Measurements from ENCODE around the gene C1orf122. TPM values are rescaled to one million over a fixed set of nuclear protein-coding genes. Genes with fewer than 3 reads are reported as not detected.
A peak's percentile ranks its signal among the peaks of the same experiment; 100 is the strongest.

Gene C1orf122
- total and polyA plus RNA-seq, 2 of the 13 experiments (the other 11 are each of a cell fraction or from before 2014, with no cell fraction given): 18.7 to 40.6 TPM

DNA sequence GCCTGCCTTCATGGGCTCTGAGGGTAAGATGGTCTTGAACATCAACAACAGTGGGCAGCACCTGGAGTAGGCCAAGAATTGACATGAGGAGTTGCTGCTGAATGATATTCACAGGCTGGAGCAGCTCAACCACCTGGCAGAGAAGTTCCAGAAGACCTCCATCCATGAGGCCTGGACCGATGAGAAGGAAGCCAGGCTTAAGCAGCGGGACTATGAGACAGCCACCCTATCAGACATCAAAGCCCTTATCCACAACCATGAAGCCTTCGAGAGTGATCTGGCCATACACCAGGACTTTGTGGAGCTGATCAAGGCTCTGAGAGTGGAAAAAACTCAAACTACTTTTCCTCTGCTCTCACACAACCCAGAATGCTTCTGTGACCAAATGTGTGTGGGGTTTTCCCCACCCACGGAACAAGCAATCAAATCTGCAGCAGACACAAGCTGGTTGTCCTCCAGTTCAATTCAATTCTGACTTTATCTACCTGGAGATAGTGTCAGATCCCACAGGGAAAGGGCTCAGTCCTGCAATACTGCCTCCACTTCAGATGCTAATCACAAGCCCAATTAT is 30.6 kb upstream of the C1orf122 start:
- 27% methylated on average over 4 of the region's 4 CpGs for WGBS (ENCODE audit: low lambda C conversion rate)
- ATAC-seq (peak; percentile 40), FAIRE-seq (no peak), DNase-seq (ENCODE audit: low spot score) (no peak)
- ChIA-PET CTCF (ENCODE audit: low intra/inter-chr PET ratio, low total read pairs) (no interaction called here), POLR2A (no interaction called here)
- peaks cover 16% of the 10 kb centered on the region for H3K4me1 ChIP-seq (ENCODE audit: insufficient read depth, low read length)
- intact Hi-C loops (cut with micrococcal nuclease; ENCODE audit: unreplicated experiment) (no loop called here), in situ Hi-C loops (cut with HindIII; ENCODE audit: extremely low pct_ligation_motif_present, low pct_unique_long_range_greater_than_20kb) (no loop called here)
- H4K20me1 ChIP-seq (ENCODE audit: insufficient read depth, low read length): no peaks in the 10 kb centered on the region
- no peaks in the 10 kb centered on the region for H3K79me2 ChIP-seq (ENCODE audit: insufficient read depth, low read length)
- H3K9me3 ChIP-seq (ENCODE audit: low read length): no peaks in the 10 kb centered on the region
- no peak overlapping the region for H3K4me3 ChIP-seq (replicated peaks in 1 of 3; ENCODE audit: insufficient read depth in 1 of 3, low read depth in 2 of 3, low read length in 3 of 3)
- TF ChIP-seq FOXM1 (CRISPR knock-in tag; IDR thresholded peaks at IDR 0.05) (no peak), ZFP36 (IDR thresholded peaks at IDR 0.05; ENCODE audit: borderline replicate concordance, low read depth, low read length, partially characterized antibody) (no peak)
- TF ChIP-seq, protein P1, sequence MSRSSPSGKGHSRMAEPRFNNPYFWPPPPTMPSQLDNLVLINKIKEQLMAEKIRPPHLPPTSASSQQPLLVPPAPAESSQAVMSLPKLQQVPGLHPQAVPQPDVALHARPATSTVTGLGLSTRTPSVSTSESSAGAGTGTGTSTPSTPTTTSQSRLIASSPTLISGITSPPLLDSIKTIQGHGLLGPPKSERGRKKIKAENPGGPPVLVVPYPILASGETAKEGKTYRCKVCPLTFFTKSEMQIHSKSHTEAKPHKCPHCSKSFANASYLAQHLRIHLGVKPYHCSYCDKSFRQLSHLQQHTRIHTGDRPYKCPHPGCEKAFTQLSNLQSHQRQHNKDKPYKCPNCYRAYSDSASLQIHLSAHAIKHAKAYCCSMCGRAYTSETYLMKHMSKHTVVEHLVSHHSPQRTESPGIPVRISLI (CRISPR knock-in tag; IDR thresholded peaks at IDR 0.05; ENCODE audit: borderline replicate concordance): no peak
- peaks cover 3% of the 10 kb centered on the region in 2 experiments; a peak in 2 of 5 replicates for H3K27me3 ChIP-seq (ENCODE audit: control insufficient read depth in 1 of 2, insufficient read depth in 2 of 2, low read length in 2 of 2)
- no peaks in the 10 kb centered on the region for H3K36me3 ChIP-seq (replicated peaks in 1 of 2; ENCODE audit: control insufficient read depth in 1 of 2, insufficient read depth in 2 of 2, low read length in 2 of 2)
- no TSS peak for BruUV-seq (replicated peaks)
- H3K4me2 ChIP-seq (ENCODE audit: low read depth, low read length): no peak overlapping the region
- H3K27ac ChIP-seq (ENCODE audit: extremely low read length, insufficient read depth, low read length): no peak overlapping the region
- H2AFZ ChIP-seq (ENCODE audit: low read length): no peak overlapping the region
- H3K9ac ChIP-seq (ENCODE audit: insufficient read depth, low read depth, low read length): no peak overlapping the region

DNA sequence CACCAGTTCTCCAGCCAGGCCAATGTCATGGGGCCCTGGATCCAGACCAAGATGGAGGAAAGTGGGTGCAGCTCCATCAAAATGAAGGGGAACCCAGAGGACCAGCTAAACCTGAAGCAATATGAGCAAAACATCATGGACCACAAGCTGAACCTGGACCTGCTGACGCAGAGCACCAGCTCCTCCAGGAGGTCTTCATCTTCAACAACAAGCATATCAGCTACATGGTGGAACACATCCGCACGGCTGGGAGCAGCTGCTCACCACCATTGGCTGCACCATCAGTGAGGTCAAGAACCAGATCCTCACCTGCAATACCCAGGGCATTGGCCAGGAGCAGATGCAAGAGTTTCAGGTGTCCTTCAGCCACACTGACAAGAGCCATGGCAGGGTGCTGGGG is 28.9 kb upstream of the C1orf122 start:
- no peaks in the 10 kb centered on the region for H3K79me2 ChIP-seq (ENCODE audit: insufficient read depth, low read length)
- H4K20me1 ChIP-seq (ENCODE audit: insufficient read depth, low read length): no peaks in the 10 kb centered on the region
- no peaks in the 10 kb centered on the region for H3K9me3 ChIP-seq (ENCODE audit: low read length)
- ATAC-seq: peak; percentile 50; the same call in 2 of the 3 replicates
- no peak for DNase-seq (ENCODE audit: low spot score)
- CTCF ChIA-PET (ENCODE audit: low intra/inter-chr PET ratio, low total read pairs): no interaction called here
- peaks cover 3 to 7% of the 10 kb centered on the region in 2 experiments; a peak in 2 of 5 replicates for H3K27me3 ChIP-seq (ENCODE audit: control insufficient read depth in 1 of 2, insufficient read depth in 2 of 2, low read length in 2 of 2)
- H2AFZ ChIP-seq (ENCODE audit: low read length): no peak overlapping the region
- intact Hi-C loops (cut with micrococcal nuclease; ENCODE audit: unreplicated experiment) (no loop called here), in situ Hi-C loops (cut with HindIII; ENCODE audit: extremely low pct_ligation_motif_present, low pct_unique_long_range_greater_than_20kb) (no loop called here)
- no peak overlapping the region for H3K4me2 ChIP-seq (ENCODE audit: low read depth, low read length)
- no CpG with 5 or more reads among the region's 3 CpGs for WGBS (ENCODE audit: low lambda C conversion rate)
- H3K9ac ChIP-seq (ENCODE audit: insufficient read depth, low read depth, low read length): no peak overlapping the region
- H3K4me3 ChIP-seq (replicated peaks in 1 of 3; ENCODE audit: insufficient read depth in 1 of 3, low read depth in 2 of 3, low read length in 3 of 3): no peak overlapping the region
- no peak for FAIRE-seq
- POLR2A ChIA-PET: no interaction called here
- no TSS peak for BruUV-seq (replicated peaks)
- H3K27ac ChIP-seq (ENCODE audit: extremely low read length, insufficient read depth, low read length): no peak overlapping the region
- peaks cover 16% of the 10 kb centered on the region for H3K4me1 ChIP-seq (ENCODE audit: insufficient read depth, low read length)
- no peaks in the 10 kb centered on the region for H3K36me3 ChIP-seq (replicated peaks in 1 of 2; ENCODE audit: control insufficient read depth in 1 of 2, insufficient read depth in 2 of 2, low read length in 2 of 2)
- no peak for TF ChIP-seq KAT8 (CRISPR knock-in tag; IDR thresholded peaks at IDR 0.05)
- peak; percentile 15; the same call in 1 of the 2 replicates for TF ChIP-seq RAD21 (CRISPR knock-in tag; IDR thresholded peaks at IDR 0.05)
- TF ChIP-seq CEBPB (IDR thresholded peaks at IDR 0.05; ENCODE audit: borderline replicate concordance, low read depth, low read length): no peak
- TF ChIP-seq, protein P2, sequence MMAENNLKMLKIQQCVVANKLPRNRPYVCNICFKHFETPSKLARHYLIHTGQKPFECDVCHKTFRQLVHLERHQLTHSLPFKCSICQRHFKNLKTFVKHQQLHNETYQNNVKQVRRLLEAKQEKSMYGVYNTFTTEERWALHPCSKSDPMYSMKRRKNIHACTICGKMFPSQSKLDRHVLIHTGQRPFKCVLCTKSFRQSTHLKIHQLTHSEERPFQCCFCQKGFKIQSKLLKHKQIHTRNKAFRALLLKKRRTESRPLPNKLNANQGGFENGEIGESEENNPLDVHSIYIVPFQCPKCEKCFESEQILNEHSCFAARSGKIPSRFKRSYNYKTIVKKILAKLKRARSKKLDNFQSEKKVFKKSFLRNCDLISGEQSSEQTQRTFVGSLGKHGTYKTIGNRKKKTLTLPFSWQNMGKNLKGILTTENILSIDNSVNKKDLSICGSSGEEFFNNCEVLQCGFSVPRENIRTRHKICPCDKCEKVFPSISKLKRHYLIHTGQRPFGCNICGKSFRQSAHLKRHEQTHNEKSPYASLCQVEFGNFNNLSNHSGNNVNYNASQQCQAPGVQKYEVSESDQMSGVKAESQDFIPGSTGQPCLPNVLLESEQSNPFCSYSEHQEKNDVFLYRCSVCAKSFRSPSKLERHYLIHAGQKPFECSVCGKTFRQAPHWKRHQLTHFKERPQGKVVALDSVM (CRISPR knock-in tag; IDR thresholded peaks at IDR 0.05): no peak
- no peak for TF ChIP-seq SMARCC2 (IDR thresholded peaks at IDR 0.05)
- TF ChIP-seq HOMEZ (CRISPR knock-in tag; IDR thresholded peaks at IDR 0.05; ENCODE audit: low read depth): no peak
- TF ChIP-seq MZF1 (CRISPR knock-in tag; IDR thresholded peaks at IDR 0.05; ENCODE audit: borderline replicate concordance): no peak
- TF ChIP-seq ZBTB39 (CRISPR knock-in tag; IDR thresholded peaks at IDR 0.05): no peak
- TF ChIP-seq STAG1 (CRISPR knock-in tag; IDR thresholded peaks at IDR 0.05): peak; percentile 52
